SU-DHL-6 (cell line): ENCODE measurements around the gene UBP1.
"Not testable (repeated sequence)": the region's sequence is repeated elsewhere in the genome, so short reads cannot be mapped to it uniquely, and the experiment has no call there.

Experiments
- H2AFZ ChIP-seq: fragments of 200-600 bp; sonication (generic); 2 replicates; pipeline ENCODE4 v1.6.1; 2014; ENCODE audit warnings: low read depth, mild to moderate bottlenecking, moderate library complexity, mixed read lengths, antibody characterized with exemption, low read length; ENCODE audit not compliant: severe bottlenecking
- H3F3A ChIP-seq: fragments of 200-600 bp; shearing (Covaris generic); 2 replicates; pipeline ENCODE4 v1.6.0; 2016; ENCODE audit warnings: antibody characterized with exemption, mild to moderate bottlenecking; ENCODE audit not compliant: insufficient read depth
- H3K27ac ChIP-seq: fragments of 200-600 bp; sonication (generic); 2 replicates; pipeline ENCODE4 v1.5.1; 2016; ENCODE audit warnings: low read depth, mild to moderate bottlenecking, low read length, moderate library complexity, mixed read lengths
- H3K27me3 ChIP-seq: fragments of 200-600 bp; sonication (generic), shearing (Covaris generic); 2 replicates; pipeline ENCODE4 v1.6.0; 2014; ENCODE audit warnings: mild to moderate bottlenecking, low read length
- H3K36me3 ChIP-seq: fragments of 200-600 bp; sonication (generic); 2 replicates; pipeline ENCODE4 v1.6.1; 2014; ENCODE audit warnings: mild to moderate bottlenecking, low read length, mixed read lengths
- H3K4me2 ChIP-seq: fragments of 300-600, 200-600 bp; shearing (Covaris generic), sonication (generic); 2 replicates; pipeline ENCODE4 v1.6.0; 2014; ENCODE audit warnings: low read length, low read depth, mild to moderate bottlenecking; ENCODE audit not compliant: poor library complexity, severe bottlenecking
- H3K4me3 ChIP-seq: fragments of 200-600 bp; sonication (generic); 2 replicates; pipeline ENCODE4 v1.5.1; 2014; ENCODE audit warnings: antibody characterized with exemption, low read length, mild to moderate bottlenecking, mixed read lengths; ENCODE audit not compliant: insufficient read depth, poor library complexity, severe bottlenecking
- H3K79me2 ChIP-seq: fragments of 200-600 bp; sonication (generic); 2 replicates; pipeline ENCODE4 v1.6.1; 2014; ENCODE audit warnings: mild to moderate bottlenecking, low read length, moderate library complexity; ENCODE audit not compliant: insufficient read depth
- H3K9ac ChIP-seq: fragments of 200-600 bp; sonication (generic); 2 replicates; pipeline ENCODE4 v1.7.0; 2014; ENCODE audit warnings: mild to moderate bottlenecking, low read length
- H3K9me2 ChIP-seq: fragments of 200-600 bp; sonication (generic); replicated peaks from 2 replicates; pipeline ENCODE4 v1.6.1; 2014; ENCODE audit warnings: low read length; ENCODE audit not compliant: insufficient read depth
- H3K9me3 ChIP-seq: fragments of 200-600 bp; sonication (generic); 2 replicates; pipeline ENCODE4 v1.6.1; 2014; ENCODE audit warnings: low read length, mixed read lengths; ENCODE audit not compliant: insufficient read depth
- H4K20me1 ChIP-seq: fragments of 200-600 bp; sonication (generic); 2 replicates; pipeline ENCODE4 v1.6.1; 2014; ENCODE audit warnings: low read depth, mild to moderate bottlenecking, antibody characterized with exemption, low read length, moderate library complexity, mixed read lengths
- EZH2phosphoT487 ChIP-seq: fragments of 200-600 bp; sonication (generic), shearing (Covaris generic); conservative IDR thresholded peaks from 2 replicates; pipeline ENCODE4 v1.6.1; 2018; ENCODE audit warnings: mild to moderate bottlenecking, antibody characterized with exemption, low read length, moderate library complexity, mixed read lengths
- TF ChIP-seq, protein P1 (sequence below): fragments of 200-600 bp; sonication (generic); IDR thresholded peaks from one replicate; pipeline ENCODE4 v1.5.1; 2017; ENCODE audit warnings: antibody characterized with exemption, mild to moderate bottlenecking, low read length, moderate library complexity; ENCODE audit not compliant: insufficient read depth, poor library complexity, severe bottlenecking

The UBP1 gene

GRCh38 chr3:33419948-33420347, 20.3 kb downstream of the UBP1 start:
- H3F3A ChIP-seq, result no peaks in the 10 kb centered on the region
- no peaks in the 10 kb centered on the region for H3K27me3 ChIP-seq
- H2AFZ ChIP-seq, result no peak overlapping the region
- H4K20me1 ChIP-seq, result peaks cover 11% of the 10 kb centered on the region; the same call in 1 of the 2 replicates
- no peaks in the 10 kb centered on the region for H3K9me3 ChIP-seq
- no peak overlapping the region for H3K9ac ChIP-seq
- H3K4me3 ChIP-seq, result no peak overlapping the region
- peaks cover 37% of the 10 kb centered on the region for H3K36me3 ChIP-seq
- no peak overlapping the region for H3K27ac ChIP-seq
- H3K4me2 ChIP-seq, result no peak overlapping the region
- no peak for TF ChIP-seq EZH2phosphoT487
- TF ChIP-seq, protein P1, sequence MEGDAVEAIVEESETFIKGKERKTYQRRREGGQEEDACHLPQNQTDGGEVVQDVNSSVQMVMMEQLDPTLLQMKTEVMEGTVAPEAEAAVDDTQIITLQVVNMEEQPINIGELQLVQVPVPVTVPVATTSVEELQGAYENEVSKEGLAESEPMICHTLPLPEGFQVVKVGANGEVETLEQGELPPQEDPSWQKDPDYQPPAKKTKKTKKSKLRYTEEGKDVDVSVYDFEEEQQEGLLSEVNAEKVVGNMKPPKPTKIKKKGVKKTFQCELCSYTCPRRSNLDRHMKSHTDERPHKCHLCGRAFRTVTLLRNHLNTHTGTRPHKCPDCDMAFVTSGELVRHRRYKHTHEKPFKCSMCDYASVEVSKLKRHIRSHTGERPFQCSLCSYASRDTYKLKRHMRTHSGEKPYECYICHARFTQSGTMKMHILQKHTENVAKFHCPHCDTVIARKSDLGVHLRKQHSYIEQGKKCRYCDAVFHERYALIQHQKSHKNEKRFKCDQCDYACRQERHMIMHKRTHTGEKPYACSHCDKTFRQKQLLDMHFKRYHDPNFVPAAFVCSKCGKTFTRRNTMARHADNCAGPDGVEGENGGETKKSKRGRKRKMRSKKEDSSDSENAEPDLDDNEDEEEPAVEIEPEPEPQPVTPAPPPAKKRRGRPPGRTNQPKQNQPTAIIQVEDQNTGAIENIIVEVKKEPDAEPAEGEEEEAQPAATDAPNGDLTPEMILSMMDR, result no peak
- H3K79me2 ChIP-seq, result peaks cover 64% of the 10 kb centered on the region
- H3K9me2 ChIP-seq, result no peaks in the 10 kb centered on the region

- H3K27ac ChIP-seq, result no peak overlapping the region
- H3K27me3 ChIP-seq, result no peaks in the 10 kb centered on the region
- H3K9me2 ChIP-seq, result no peaks in the 10 kb centered on the region
- H3F3A ChIP-seq, result no peaks in the 10 kb centered on the region
- no peak overlapping the region for H3K9ac ChIP-seq
- no peak overlapping the region for H3K4me3 ChIP-seq
- no peak overlapping the region for H3K4me2 ChIP-seq
- H3K36me3 ChIP-seq, result peaks cover 33% of the 10 kb centered on the region
- no peak overlapping the region for H2AFZ ChIP-seq
- H3K9me3 ChIP-seq, result no peaks in the 10 kb centered on the region
- TF ChIP-seq, protein P1, result no peak
- no peak for TF ChIP-seq EZH2phosphoT487
- H4K20me1 ChIP-seq, result peaks cover 7% of the 10 kb centered on the region; the same call in 1 of the 2 replicates
- H3K79me2 ChIP-seq, result peaks cover 48% of the 10 kb centered on the region
These were observed 23.0 kb downstream of the UBP1 start for GRCh38 chr3:33417066-33417673.

GRCh38 chr3:33410816-33411215, 29.4 kb downstream of the UBP1 start:
- H4K20me1 ChIP-seq, H2AFZ ChIP-seq, H3K9me3 ChIP-seq, H3K27ac ChIP-seq, H3K4me3 ChIP-seq, H3F3A ChIP-seq, H3K9me2 ChIP-seq, H3K9ac ChIP-seq, H3K4me2 ChIP-seq, H3K27me3 ChIP-seq: not testable (repeated sequence)
- Histone ChIP-seq H3K79me2 (peaks cover 16% of the 10 kb centered on the region; the same call in 1 of the 2 replicates), H3K36me3 (peaks cover 59% of the 10 kb centered on the region)

DNA sequence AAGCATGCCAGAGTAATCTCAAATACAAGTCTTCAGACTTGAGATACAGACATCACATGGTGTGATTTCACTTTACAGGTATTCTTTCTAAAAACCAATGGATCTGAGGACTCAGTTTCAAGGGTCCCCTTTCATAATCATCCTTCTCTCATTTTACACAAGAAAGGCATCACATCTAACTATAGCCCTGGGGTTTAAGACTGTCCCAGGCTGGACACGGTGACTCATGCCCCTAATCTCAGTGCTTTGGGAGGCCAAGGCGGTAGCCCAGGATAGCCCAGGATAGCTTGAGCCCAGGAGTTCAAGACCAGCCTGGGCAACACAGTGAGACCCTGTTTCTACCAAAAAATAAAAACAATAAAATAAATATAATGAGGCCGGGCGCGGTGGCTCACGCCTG, 36.4 kb downstream of the UBP1 start:
- Histone ChIP-seq H3K79me2 (no peaks in the 10 kb centered on the region), H3K27ac (no peak overlapping the region), H3K9me3 (no peaks in the 10 kb centered on the region), H3K9me2 (no peaks in the 10 kb centered on the region), H3F3A (peaks cover 4% of the 10 kb centered on the region; the same call in 1 of the 2 replicates), H3K4me2 (no peak overlapping the region), H2AFZ (no peak overlapping the region), H3K9ac (no peak overlapping the region), H3K4me3 (no peak overlapping the region), H3K27me3 (no peaks in the 10 kb centered on the region), H4K20me1 (no peaks in the 10 kb centered on the region), H3K36me3 (peaks cover 58% of the 10 kb centered on the region)
- TF ChIP-seq, protein P1, result no peak
- no peak for TF ChIP-seq EZH2phosphoT487
